Stimulated activated CD8-positive, alpha-beta memory T cell treated with anti-CD3 and anti-CD28 coated beads, Interleukin-2, amount 100 ng/mL, for 48 hours (primary cell): ENCODE results near the gene TSKS.

Source experiments
- DNase-seq, 2 donors: peaks; one replicate each; pipeline ENCODE4 v3.0.0-alpha.2; 2020; ENCODE audit warnings: low read depth in 2 of 2

The TSKS gene

GRCh38 chr19:49795615-49796014, 32.5 kb upstream of the TSKS start:
- DNase-seq, result no peak

- DNase-seq, result peak in 1 of 2 donors; percentile 13
Observed at GRCh38 chr19:49793561-49793840, 30.4 kb upstream of the TSKS start.

GRCh38 chr19:49792829-49793560, 29.9 kb upstream of the TSKS start:
- no peak for DNase-seq

- DNase-seq, result no peak
Observed at GRCh38 chr19:49791776-49792445, 28.8 kb upstream of the TSKS start.

- DNase-seq, result no peak
Observed at GRCh38 chr19:49790866-49791265, 27.8 kb upstream of the TSKS start.

GRCh38 chr19:49788857-49789256, 25.8 kb upstream of the TSKS start:
- DNase-seq, result no peak

GRCh38 chr19:49787746-49788145, 24.6 kb upstream of the TSKS start:
- DNase-seq, result no peak

- no peak for DNase-seq
Observed at GRCh38 chr19:49786376-49786820, 23.3 kb upstream of the TSKS start.

- no peak for DNase-seq
Observed at GRCh38 chr19:49782515-49782914, 19.4 kb upstream of the TSKS start.

GRCh38 chr19:49781394-49781793, 18.3 kb upstream of the TSKS start:
- no peak for DNase-seq

- DNase-seq, result no peak
Observed at GRCh38 chr19:49780861-49781260, 17.8 kb upstream of the TSKS start.

GRCh38 chr19:49779731-49780555, 16.8 kb upstream of the TSKS start:
- no peak for DNase-seq

- DNase-seq, result no peak
Observed at GRCh38 chr19:49776371-49776764, 13.3 kb upstream of the TSKS start.

- no peak for DNase-seq
Observed at GRCh38 chr19:49775742-49776370, 12.8 kb upstream of the TSKS start.

- DNase-seq, result no peak
Observed at GRCh38 chr19:49774969-49775368, 11.9 kb upstream of the TSKS start.

- no peak for DNase-seq
Observed at GRCh38 chr19:49773663-49774350, 10.7 kb upstream of the TSKS start.

- no peak for DNase-seq
Observed at GRCh38 chr19:49772850-49773432, 9.8 kb upstream of the TSKS start.

GRCh38 chr19:49771674-49772139, 8.6 kb upstream of the TSKS start:
- no peak for DNase-seq

GRCh38 chr19:49770529-49770928, 7.4 kb upstream of the TSKS start:
- DNase-seq, result no peak

GRCh38 chr19:49767967-49768581, 5.0 kb upstream of the TSKS start:
- DNase-seq, result no peak

- DNase-seq, result no peak
Observed at GRCh38 chr19:49767381-49767780, 4.3 kb upstream of the TSKS start.
